HG03066 (cell line): ENCODE results near the gene ZSCAN10.

ENCODE experiments used
- ATAC-seq: cut with Tn5 transposase; IDR thresholded peaks from one replicate; pipeline ENCODE4 v1.9.1; 2021; ENCODE audit warnings: low read depth; ENCODE audit not compliant: unreplicated experiment

The ZSCAN10 gene

DNA sequence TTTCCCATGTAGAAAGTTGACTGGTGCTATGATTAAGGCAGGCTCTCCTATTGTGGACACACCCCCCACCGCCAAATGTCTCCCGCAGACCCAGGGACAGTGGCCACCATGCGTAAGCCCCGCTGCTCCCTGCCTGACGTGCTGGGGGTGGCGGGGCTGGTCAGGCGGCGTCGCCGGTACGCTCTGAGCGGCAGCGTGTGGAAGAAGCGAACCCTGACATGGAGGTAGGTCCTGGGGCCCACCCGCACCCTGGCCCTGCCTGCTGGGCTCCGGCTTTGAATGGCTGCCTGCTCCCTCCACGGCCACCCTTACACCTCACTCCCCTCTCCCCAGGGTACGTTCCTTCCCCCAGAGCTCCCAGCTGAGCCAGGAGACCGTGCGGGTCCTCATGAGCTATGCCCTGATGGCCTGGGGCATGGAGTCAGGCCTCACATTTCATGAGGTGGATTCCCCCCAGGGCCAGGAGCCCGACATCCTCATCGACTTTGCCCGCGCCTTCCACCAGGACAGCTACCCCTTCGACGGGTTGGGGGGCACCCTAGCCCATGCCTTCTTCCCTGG, 49.1 kb downstream of the ZSCAN10 start:
- ATAC-seq = no peak

DNA sequence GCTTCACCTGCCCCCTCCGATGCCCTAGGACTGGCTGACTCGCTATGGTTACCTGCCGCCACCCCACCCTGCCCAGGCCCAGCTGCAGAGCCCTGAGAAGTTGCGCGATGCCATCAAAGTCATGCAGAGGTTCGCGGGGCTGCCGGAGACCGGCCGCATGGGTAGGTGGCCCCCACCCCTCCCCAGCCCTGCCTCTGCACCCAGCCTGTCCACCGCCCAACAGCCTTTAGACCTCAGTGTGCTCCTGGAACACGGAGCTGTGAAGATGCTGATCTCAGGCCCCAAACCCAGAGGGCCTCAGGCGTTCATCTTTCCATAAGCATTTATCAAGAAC, 51.7 kb downstream of the ZSCAN10 start:
- ATAC-seq = no peak

DNA sequence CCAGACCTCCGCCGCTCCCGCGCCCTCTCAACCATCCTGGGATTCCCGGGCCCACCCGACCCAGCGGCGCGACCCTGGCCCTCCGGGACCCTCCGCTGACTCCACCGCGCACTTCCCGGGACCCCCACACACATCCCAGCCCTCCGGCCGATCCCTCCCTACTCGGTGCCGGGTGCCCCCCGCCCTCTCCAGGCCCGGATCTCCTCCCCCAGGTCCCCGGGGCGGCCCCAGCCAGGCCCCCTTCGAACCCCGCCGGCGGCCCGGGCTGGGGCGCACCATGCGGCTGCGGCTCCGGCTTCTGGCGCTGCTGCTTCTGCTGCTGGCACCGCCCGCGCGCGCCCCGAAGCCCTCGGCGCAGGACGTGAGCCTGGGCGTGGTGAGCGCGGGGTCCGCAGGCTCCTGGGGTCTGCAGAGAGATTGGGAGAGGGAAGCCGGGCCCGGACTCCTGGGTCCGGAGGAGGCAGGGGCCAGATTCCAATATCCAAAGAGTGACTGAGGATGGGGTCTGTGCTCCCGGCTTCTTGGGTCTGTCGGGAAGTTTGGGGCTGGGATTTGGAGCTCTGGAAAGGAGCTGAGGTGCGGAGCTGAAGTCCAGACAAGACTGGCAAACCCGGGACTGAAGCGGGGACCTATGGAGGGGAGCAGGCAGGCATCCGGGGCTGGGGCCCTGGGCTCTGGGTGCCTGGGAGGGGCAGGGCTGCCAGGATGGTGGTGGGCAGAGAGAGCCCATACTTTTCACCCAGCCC, 52.3 kb downstream of the ZSCAN10 start:
- no peak for ATAC-seq

DNA sequence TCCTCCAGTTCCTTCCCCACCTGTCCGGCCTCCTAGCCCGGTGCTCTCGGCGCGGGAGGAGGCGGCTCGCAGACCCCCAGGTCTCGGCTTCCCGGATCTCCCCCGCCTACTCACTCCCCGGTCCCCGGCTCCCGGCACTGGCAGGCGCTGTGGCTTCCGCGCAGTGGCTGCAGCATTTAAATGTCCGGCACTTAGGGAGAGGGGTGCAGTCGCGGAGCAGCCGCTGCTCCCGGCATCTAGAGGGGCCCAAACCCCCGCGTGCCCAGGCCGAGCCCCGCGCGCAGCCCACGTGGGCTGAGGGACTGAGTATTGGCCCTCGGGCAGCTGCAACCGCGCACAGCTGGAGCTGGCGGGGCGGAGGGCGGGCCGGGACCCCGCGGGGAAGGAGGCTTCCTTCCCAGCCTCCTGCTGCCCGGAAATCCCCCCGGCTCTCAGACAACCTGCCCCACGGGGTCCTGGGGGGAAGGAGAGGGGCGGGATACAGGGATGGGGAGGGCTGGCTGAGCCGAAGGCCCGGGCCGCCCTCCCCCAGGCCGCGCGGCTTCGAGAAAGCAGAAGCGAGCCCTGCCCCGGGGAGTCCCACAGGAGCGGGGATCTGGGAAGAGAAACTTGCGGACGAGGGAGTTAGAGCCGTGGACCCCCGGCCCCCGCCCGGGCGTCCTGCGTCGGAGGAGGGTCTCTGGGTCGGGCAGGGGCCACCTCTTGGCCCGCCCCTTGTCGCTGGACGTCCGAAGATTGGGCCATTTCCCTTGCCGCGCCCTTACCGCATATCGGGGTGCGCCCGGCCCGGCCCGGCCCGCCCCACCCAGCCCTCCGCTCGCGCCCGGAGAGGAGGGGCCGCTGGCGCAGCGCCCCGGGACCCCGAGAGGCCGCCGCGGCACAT, 53.1 kb downstream of the ZSCAN10 start, which contains the start of gene MMP25:
Gene MMP25 (plus strand): TSS at position 804 of the 883 bp plus-strand sequence. CDS start 357 bp downstream, outside the sequence.
- ATAC-seq = no peak

DNA sequence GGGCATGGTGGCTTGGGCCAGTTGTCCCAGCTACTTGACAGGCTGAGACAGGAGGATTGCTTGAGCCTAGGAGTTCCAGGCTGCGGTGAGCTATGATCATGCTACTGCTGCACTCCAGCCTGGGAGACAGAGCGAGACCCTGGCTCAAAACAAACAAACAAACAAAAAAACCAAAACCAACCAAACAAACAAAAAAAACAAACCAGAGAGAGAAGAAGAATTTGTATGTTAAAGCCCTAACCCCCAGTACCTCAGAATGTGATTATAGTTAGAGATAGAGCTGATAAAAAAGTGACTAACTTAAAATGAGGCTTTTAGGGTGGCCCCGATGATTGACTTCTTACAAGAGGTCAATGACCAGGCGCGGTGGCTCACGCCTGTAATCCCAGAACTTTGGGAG, 54.4 kb downstream of the ZSCAN10 start:
- no peak for ATAC-seq

DNA sequence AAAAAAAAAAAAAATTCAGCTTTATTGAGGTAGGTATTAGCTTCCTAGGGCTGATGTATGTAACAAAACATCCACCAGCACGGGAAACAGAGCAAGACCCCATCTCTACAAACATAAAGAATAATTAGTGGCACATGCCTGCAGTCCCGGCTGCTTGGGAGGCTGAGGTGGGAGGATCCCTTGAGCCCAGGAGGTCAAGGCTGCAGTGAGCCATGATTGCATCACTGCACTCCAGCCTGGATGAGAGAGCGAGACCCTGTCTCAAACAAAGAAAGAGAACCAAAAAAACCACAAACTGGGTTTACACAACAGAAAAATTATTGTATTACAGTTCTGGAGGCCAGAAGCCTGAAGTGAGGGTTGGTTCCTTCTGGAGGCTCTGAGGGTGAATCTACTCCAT, 56.7 kb downstream of the ZSCAN10 start:
- ATAC-seq = no peak

DNA sequence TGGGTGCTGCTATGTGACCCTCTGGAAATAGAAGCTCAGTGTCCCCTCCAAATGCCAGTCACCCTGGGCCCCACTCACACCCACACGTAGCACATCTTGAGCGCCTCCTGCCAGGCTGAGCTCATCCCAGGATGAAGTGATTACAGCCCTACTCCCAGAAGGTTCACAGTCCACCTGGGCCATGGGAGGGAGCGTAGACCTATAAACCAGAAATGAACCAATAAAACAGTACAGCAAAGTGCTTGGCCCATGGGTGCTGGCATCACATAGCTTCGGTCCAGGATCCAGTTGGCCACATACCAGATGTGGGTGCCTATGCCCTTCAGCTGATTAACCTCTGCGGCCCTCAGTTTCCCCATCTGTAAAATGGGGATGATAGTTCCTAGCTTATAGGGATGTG, 60.2 kb downstream of the ZSCAN10 start:
- no peak for ATAC-seq
